ENCODE data around the gene UBE2E2. TPM values are rescaled to one million over a fixed set of nuclear protein-coding genes. Genes with fewer than 3 reads are reported as not detected.
"Not testable (repeated sequence)": the region's sequence is repeated elsewhere in the genome, so short reads cannot be mapped to it uniquely, and the experiment has no call there.

Gene UBE2E2
- total RNA-seq, 1 donor from 2014 or later = 2.0 TPM

- intact Hi-C loops (cut with micrococcal nuclease) = no loop called here
Measured at GRCh38 chr3:23324745-23325144, 121.6 kb downstream of the UBE2E2 start.

- intact Hi-C loops (cut with micrococcal nuclease) = no loop called here
Measured at GRCh38 chr3:23325466-23326065, 122.4 kb downstream of the UBE2E2 start.

GRCh38 chr3:23329471-23330105 lies 126.5 kb downstream of the UBE2E2 start:
- intact Hi-C loops (cut with micrococcal nuclease) = no loop called here

- intact Hi-C loops (cut with micrococcal nuclease) = no loop called here
Measured at GRCh38 chr3:23330568-23330967, 127.4 kb downstream of the UBE2E2 start.

GRCh38 chr3:23331141-23331935 lies 128.2 kb downstream of the UBE2E2 start:
- intact Hi-C loops (cut with micrococcal nuclease) = no loop called here

GRCh38 chr3:23333633-23334032 lies 130.5 kb downstream of the UBE2E2 start:
- intact Hi-C loops (cut with micrococcal nuclease) = no loop called here

GRCh38 chr3:23336853-23337252 lies 133.7 kb downstream of the UBE2E2 start:
- intact Hi-C loops (cut with micrococcal nuclease) = not testable (repeated sequence)

- intact Hi-C loops (cut with micrococcal nuclease) = no loop called here
Measured at GRCh38 chr3:23341147-23341838, 138.2 kb downstream of the UBE2E2 start.

GRCh38 chr3:23342343-23342742 lies 139.2 kb downstream of the UBE2E2 start:
- intact Hi-C loops (cut with micrococcal nuclease) = no loop called here

- intact Hi-C loops (cut with micrococcal nuclease) = no loop called here
Measured at GRCh38 chr3:23343509-23343908, 140.4 kb downstream of the UBE2E2 start.

- intact Hi-C loops (cut with micrococcal nuclease) = no loop called here
Measured at GRCh38 chr3:23344886-23345285, 141.8 kb downstream of the UBE2E2 start.

GRCh38 chr3:23349444-23349843 lies 146.3 kb downstream of the UBE2E2 start:
- intact Hi-C loops (cut with micrococcal nuclease) = not testable (repeated sequence)

GRCh38 chr3:23356169-23356568 lies 153.0 kb downstream of the UBE2E2 start:
- intact Hi-C loops (cut with micrococcal nuclease) = no loop called here

- intact Hi-C loops (cut with micrococcal nuclease) = no loop called here
Measured at GRCh38 chr3:23356923-23357322, 153.8 kb downstream of the UBE2E2 start.

- intact Hi-C loops (cut with micrococcal nuclease) = no loop called here
Measured at GRCh38 chr3:23359116-23359515, 156.0 kb downstream of the UBE2E2 start.

- intact Hi-C loops (cut with micrococcal nuclease) = no loop called here
Measured at GRCh38 chr3:23365066-23365465, 161.9 kb downstream of the UBE2E2 start.

GRCh38 chr3:23368731-23369130 lies 165.6 kb downstream of the UBE2E2 start:
- intact Hi-C loops (cut with micrococcal nuclease) = no loop called here

GRCh38 chr3:23372285-23372684 lies 169.2 kb downstream of the UBE2E2 start:
- intact Hi-C loops (cut with micrococcal nuclease) = no loop called here

GRCh38 chr3:23376516-23377248 lies 173.6 kb downstream of the UBE2E2 start:
- intact Hi-C loops (cut with micrococcal nuclease) = no loop called here

- intact Hi-C loops (cut with micrococcal nuclease) = no loop called here
Measured at GRCh38 chr3:23377928-23378672, 175.0 kb downstream of the UBE2E2 start.
